K562 (cell line): Measurements from ENCODE around the gene CCDC33. TPM values are rescaled to one million over a fixed set of nuclear protein-coding genes. Genes with fewer than 3 reads are reported as not detected.

Experiments
- ATAC-seq: fragments of 200-7000 bp; cut with Tn5 transposase; 3 replicates; pipeline ENCODE4 v1.9.1; 2020; ENCODE audit warnings: moderate library complexity
- BruUV-seq: library from RNA; stranded (reverse); fragments of 400-500 nt; replicated peaks from 2 replicates; lab custom pipeline; 2021; lab: Mats Ljungman, UMichigan
- CTCF ChIA-PET: fragments of 300-600 bp; formaldehyde crosslinking; extraction: SDS; loops from one replicate; lab custom pipeline; 2021; ENCODE audit warnings: low intra/inter-chr PET ratio; lab: Yijun Ruan, JAX
- POLR2A ChIA-PET: fragments of 300-600, 350-650 bp; sonication (Branson Sonifier 250); formaldehyde crosslinking; extraction: SDS; loops from one replicate; lab custom pipeline; 2021; ENCODE audit warnings: antibody characterized with exemption, inconsistent platforms; lab: Yijun Ruan, JAX
- DNase-seq, 4 experiments: peaks; one replicate each; pipeline versions ENCODE4 v3.0.0 to v3.0.0-alpha.2; 2011 to 2018; ENCODE audit warnings: low spot score in 3 of 4, mixed read lengths in 3 of 4; ENCODE audit errors: extremely low read depth in 1 of 4
- FAIRE-seq: peaks from 2 replicates; lab custom pipeline; 2011; peaks lifted over from hg19 to GRCh38; lab: Jason Lieb, UNC
- H2AFZ ChIP-seq: 2 replicates; pipeline ENCODE4 v1.6.0; 2011; ENCODE audit warnings: low read depth, low read length, control low read depth, inconsistent platforms
- H3K27ac ChIP-seq: fragments of 200-600 bp; 3 replicates; pipeline ENCODE4 v1.8.0; 2011; ENCODE audit warnings: low read depth, mild to moderate bottlenecking, control low read depth, inconsistent platforms, low read length, moderate library complexity, mixed read lengths; ENCODE audit errors: extremely low read depth
- H3K27me3 ChIP-seq, 2 experiments: fragments of 300-600 bp in 1 of 2; 2 replicates in 1 of 2; 3 replicates in 1 of 2; pipeline versions ENCODE4 v1.6.0 to v1.8.0; 2011; ENCODE audit warnings: inconsistent platforms in 2 of 2, low read length in 2 of 2, mild to moderate bottlenecking in 1 of 2, mixed read lengths in 1 of 2, moderate library complexity in 1 of 2; ENCODE audit not compliant: control insufficient read depth in 2 of 2, insufficient read depth in 2 of 2
- H3K36me3 ChIP-seq: fragments of 300-600 bp; 3 replicates; pipeline ENCODE4 v1.8.0; 2011; ENCODE audit warnings: mild to moderate bottlenecking, low read length, inconsistent platforms; ENCODE audit not compliant: control insufficient read depth, insufficient read depth
- H3K4me1 ChIP-seq, 2 experiments: fragments of 200-600 bp in 1 of 2; replicated peaks in 1 of 2; 2 replicates in 1 of 2; 3 replicates in 1 of 2; pipeline versions ENCODE4 v1.5.1 to v1.8.0; 2011; ENCODE audit warnings: inconsistent platforms in 2 of 2, low read length in 2 of 2, mild to moderate bottlenecking in 1 of 2, mixed read lengths in 1 of 2, moderate library complexity in 1 of 2; ENCODE audit not compliant: control insufficient read depth in 2 of 2, insufficient read depth in 2 of 2
- H3K4me2 ChIP-seq: 2 replicates; pipeline ENCODE4 v1.6.1; 2011; ENCODE audit warnings: low read length, control low read depth, inconsistent platforms, mixed read lengths; ENCODE audit not compliant: insufficient read depth
- H3K4me3 ChIP-seq: fragments of 200-600 bp; sonication (generic), shearing (Covaris generic); 2 replicates; pipeline ENCODE4 v1.5.1; 2016; ENCODE audit warnings: control low read depth, inconsistent platforms
- H3K79me2 ChIP-seq: fragments of 200-600 bp; 3 replicates; pipeline ENCODE4 v1.8.0; 2011; ENCODE audit warnings: low read length, inconsistent platforms; ENCODE audit not compliant: control insufficient read depth, insufficient read depth
- H3K9ac ChIP-seq, 2 experiments: 2 replicates each; pipeline versions ENCODE4 v1.6.0 to v1.6.1; 2011; ENCODE audit warnings: low read depth in 2 of 2, low read length in 2 of 2, control low read depth in 1 of 2, inconsistent platforms in 1 of 2, mild to moderate bottlenecking in 1 of 2, mixed read lengths in 1 of 2; ENCODE audit not compliant: insufficient read depth in 1 of 2
- H3K9me1 ChIP-seq: one replicate; pipeline ENCODE4 v1.6.0; 2011; ENCODE audit warnings: inconsistent platforms, mild to moderate bottlenecking, low read length, moderate library complexity; ENCODE audit not compliant: control insufficient read depth, insufficient read depth
- H3K9me3 ChIP-seq: replicated peaks from 2 replicates; pipeline ENCODE4 v1.5.1; 2011; ENCODE audit warnings: low read depth, low read length, inconsistent platforms; ENCODE audit not compliant: control insufficient read depth, insufficient read depth
- H4K20me1 ChIP-seq: replicated peaks from 2 replicates; pipeline ENCODE4 v1.6.1; 2011; ENCODE audit warnings: low read length, inconsistent platforms, mixed read lengths; ENCODE audit not compliant: control insufficient read depth, insufficient read depth
- HNRNPK ChIP-seq: fragments of 200-400 bp; formaldehyde crosslinking; IDR thresholded peaks from one replicate; pipeline ENCODE4 v1.6.1; 2018; ENCODE audit warnings: mild to moderate bottlenecking, low read depth, low read length; ENCODE audit not compliant: poor library complexity, severe bottlenecking
- MAFG ChIP-seq: fragments of 450-650 bp; conservative IDR thresholded peaks from 2 replicates; pipeline ENCODE4 v1.6.1; 2016; ENCODE audit warnings: missing genetic modification characterization, missing compliant biosample characterization
- MCM7 ChIP-seq, 2 experiments: fragments of 450-650 bp; IDR thresholded peaks; 2 replicates each; pipeline ENCODE4 v1.6.1; 2016 to 2018
- POLR2G ChIP-seq: fragments of 200-400 bp; formaldehyde crosslinking; IDR thresholded peaks from 2 replicates; pipeline ENCODE4 v1.6.1; 2017; ENCODE audit warnings: low read depth, mild to moderate bottlenecking, antibody characterized with exemption, low read length, moderate library complexity
- PYGO2 ChIP-seq: fragments of 450-650 bp; IDR thresholded peaks from 2 replicates; pipeline ENCODE4 v1.6.1; 2016; ENCODE audit warnings: mild to moderate bottlenecking, missing genetic modification characterization, moderate library complexity, missing compliant biosample characterization
- ZNF695 ChIP-seq: fragments of 450-650 bp; formaldehyde crosslinking; IDR thresholded peaks from 2 replicates; pipeline ENCODE4 v1.4.0; 2020; ENCODE audit warnings: mild to moderate bottlenecking, moderate library complexity
- ZNF764 ChIP-seq: fragments of 250-450 bp; sonication (Bioruptor Pico); IDR thresholded peaks from 2 replicates; pipeline ENCODE4 v1.4.0; 2020; ENCODE audit warnings: low read depth, mild to moderate bottlenecking, moderate library complexity
- WGBS: fragments of 100-300 bp; shearing (Covaris generic); methylation state at CpG from one replicate; pipeline ENCODE4 v1.1.6; 2016; ENCODE audit warnings: low coverage, mixed read lengths; ENCODE audit not compliant: insufficient coverage; ENCODE audit errors: missing lambda C conversion rate; 5-methylcytosine and 5-hydroxymethylcytosine counted together
- in situ Hi-C: fragments of 300-500 bp; cut with MboI; formaldehyde crosslinking; loops from 4 replicates; pipeline ENCODE4 v1.15.0; 2018; ENCODE audit warnings: inconsistent platforms, mixed read lengths
- intact Hi-C: fragments of 100-400 bp; cut with micrococcal nuclease; formaldehyde crosslinking; loops from 2 replicates; pipeline ENCODE4 v1.14.2; 2022
- polyA plus RNA-seq, 8 experiments: library from polyadenylated mRNA; depleted of rRNA in 4 of 8; stranded (reverse) in 5 of 8; unstranded in 3 of 8; fragments of >200 nt; fragmentation: Nextera tagmentation in 2 of 8; fragmentation: Illumina TruSeq in 1 of 8; extraction: Ambion mirVana in 2 of 8; extraction: Trizol in 1 of 8; gene quantifications; 2 replicates each; pipeline versions ENCODE4 v1.2.1 to v1.2.3, GENCODE V29; 2011 to 2014; ENCODE audit warnings: inconsistent platforms in 1 of 8, missing spikeins in 1 of 8
- total RNA-seq, 7 experiments: library from RNA; depleted of rRNA in 6 of 7; stranded (reverse); fragments of >200 nt in 6 of 7; fragmentation: Illumina TruSeq in 2 of 7; extraction: Trizol in 2 of 7; gene quantifications; 2 replicates each; pipeline versions ENCODE4 v1.2.1 to v1.2.3, GENCODE V29; 2011 to 2021; ENCODE audit warnings: low replicate concordance in 1 of 7
- TF ChIP-seq, protein P1 (sequence below): fragments of 200-800 bp; sonication (Bioruptor generic); IDR thresholded peaks from 2 replicates; pipeline ENCODE4 v1.6.1; 2017; ENCODE audit warnings: missing genetic modification characterization, missing compliant biosample characterization
- TF ChIP-seq, protein P2 (sequence below), 2 experiments: fragments of 450-650 bp; conservative IDR thresholded peaks; 2 replicates each; pipeline ENCODE4 v1.6.1; 2017; ENCODE audit warnings: mild to moderate bottlenecking in 2 of 2, moderate library complexity in 2 of 2
- TF ChIP-seq, protein P3 (sequence below), 2 experiments: fragments of 450-650 bp in 1 of 2; IDR thresholded peaks; 2 replicates each; pipeline ENCODE4 v1.6.1; 2011 to 2017; ENCODE audit warnings: low read depth in 2 of 2, antibody characterized with exemption in 1 of 2, borderline replicate concordance in 1 of 2, low read length in 1 of 2, mild to moderate bottlenecking in 1 of 2, mixed read lengths in 1 of 2; ENCODE audit not compliant: control insufficient read depth in 1 of 2
- TF ChIP-seq, protein P4 (sequence below): fragments of 450-650 bp; IDR thresholded peaks from 2 replicates; pipeline ENCODE4 v1.6.1; 2014; ENCODE audit warnings: low read depth, mild to moderate bottlenecking, moderate library complexity, borderline replicate concordance

The CCDC33 gene
- total and polyA plus RNA-seq, 9 of the 15 experiments (the other 6 are each of a cell fraction or from before 2014, with no cell fraction given): 0.08 to 1.1 (median 0.15) TPM; not detected in 4

DNA sequence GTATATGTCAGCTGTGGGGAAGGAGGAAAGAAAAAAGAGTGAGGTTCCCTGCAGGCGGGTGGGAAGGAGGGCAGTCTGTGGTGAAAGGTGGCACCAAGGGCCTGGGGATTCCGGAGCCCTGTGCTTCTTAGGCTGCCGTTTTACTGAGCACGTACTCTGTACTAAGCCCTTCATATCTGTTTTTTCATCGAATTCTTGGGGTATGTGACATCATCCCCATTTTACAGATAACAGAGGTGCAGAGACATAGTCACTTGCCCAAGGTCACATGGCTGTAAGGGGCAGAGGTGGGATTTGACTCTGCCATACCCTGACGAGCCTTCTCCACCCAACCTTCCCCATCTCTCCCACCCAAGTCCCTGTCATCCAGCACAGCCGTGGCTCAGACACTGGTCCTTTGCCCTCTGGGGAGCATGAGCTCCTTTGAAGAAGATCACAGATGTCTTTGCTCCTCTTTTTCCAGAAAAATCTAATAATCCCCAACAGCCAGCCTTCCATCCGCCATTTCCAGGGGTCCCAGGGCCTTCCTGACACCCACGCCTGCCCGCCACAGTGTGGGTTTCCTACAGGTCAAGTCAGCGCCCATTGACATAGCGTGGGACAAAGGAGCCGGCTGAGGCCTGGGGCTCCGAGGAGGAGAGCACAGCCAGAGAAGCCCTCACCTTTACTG, 107.1 kb downstream of the CCDC33 start (continued):
- TF ChIP-seq, protein P1, sequence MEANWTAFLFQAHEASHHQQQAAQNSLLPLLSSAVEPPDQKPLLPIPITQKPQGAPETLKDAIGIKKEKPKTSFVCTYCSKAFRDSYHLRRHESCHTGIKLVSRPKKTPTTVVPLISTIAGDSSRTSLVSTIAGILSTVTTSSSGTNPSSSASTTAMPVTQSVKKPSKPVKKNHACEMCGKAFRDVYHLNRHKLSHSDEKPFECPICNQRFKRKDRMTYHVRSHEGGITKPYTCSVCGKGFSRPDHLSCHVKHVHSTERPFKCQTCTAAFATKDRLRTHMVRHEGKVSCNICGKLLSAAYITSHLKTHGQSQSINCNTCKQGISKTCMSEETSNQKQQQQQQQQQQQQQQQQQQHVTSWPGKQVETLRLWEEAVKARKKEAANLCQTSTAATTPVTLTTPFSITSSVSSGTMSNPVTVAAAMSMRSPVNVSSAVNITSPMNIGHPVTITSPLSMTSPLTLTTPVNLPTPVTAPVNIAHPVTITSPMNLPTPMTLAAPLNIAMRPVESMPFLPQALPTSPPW (CRISPR knock-in tag): no peak

DNA sequence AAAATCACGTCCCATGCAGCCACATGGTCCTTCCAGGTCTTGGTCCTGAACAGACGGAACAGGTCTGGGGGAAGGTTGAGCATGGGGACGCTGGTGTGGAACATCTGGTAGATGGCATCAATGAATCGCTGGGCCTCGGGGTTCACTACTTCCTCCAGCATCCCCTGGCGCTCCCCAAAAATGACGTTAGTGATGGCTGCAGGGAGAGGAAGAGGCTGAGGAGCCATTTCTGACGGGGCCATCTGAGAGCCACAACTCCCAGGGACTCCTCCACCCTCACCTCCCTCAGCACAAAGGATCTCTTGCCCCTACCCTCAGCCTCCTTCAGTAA, 107.6 kb downstream of the CCDC33 start:
- Histone ChIP-seq H3K4me1 (peaks cover 0 to 5% of the 10 kb centered on the region in 2 experiments; a peak in 2 of 5 replicates), H3K9me3 (no peaks in the 10 kb centered on the region), H3K79me2 (no peaks in the 10 kb centered on the region), H3K4me3 (no peak overlapping the region), H4K20me1 (peaks cover 5% of the 10 kb centered on the region; the same call in 1 of the 2 replicates), H3K4me2 (no peak overlapping the region), H3K27ac (no peak overlapping the region), H3K9me1 (no peaks in the 10 kb centered on the region), H2AFZ (no peak overlapping the region), H3K36me3 (no peaks in the 10 kb centered on the region), H3K27me3 (peaks cover 24 to 69% of the 10 kb centered on the region in 2 experiments), H3K9ac (peak overlapping the region in 1 of 2 experiments; percentile 65; a peak in 2 of 4 replicates)
- intact Hi-C loops (no loop called here), in situ Hi-C loops (loop anchor here (25.0 kb wide), 1 partner anchor 944 kb away; the partner anchor contains the start of gene GOLGA6D)
- FAIRE-seq: no peak
- CTCF ChIA-PET: no interaction called here
- DNase-seq: no peak
- POLR2A ChIA-PET: interaction anchor here (0.6 kb wide), 1 partner anchor 79 kb away, joined by 3 read pairs; no protein-coding TSS in a partner anchor
- no TSS peak for BruUV-seq
- 2% methylated on average over 5 of the region's 8 CpGs for WGBS
- ATAC-seq: no peak
- TF ChIP-seq MCM7 (IDR thresholded peaks at IDR 0.05) (no peak), ZNF764 (no peak), HNRNPK (no peak), PYGO2 (tag) (no peak), POLR2G (no peak), MAFG (no peak), ZNF695 (no peak)
- TF ChIP-seq, protein P2, sequence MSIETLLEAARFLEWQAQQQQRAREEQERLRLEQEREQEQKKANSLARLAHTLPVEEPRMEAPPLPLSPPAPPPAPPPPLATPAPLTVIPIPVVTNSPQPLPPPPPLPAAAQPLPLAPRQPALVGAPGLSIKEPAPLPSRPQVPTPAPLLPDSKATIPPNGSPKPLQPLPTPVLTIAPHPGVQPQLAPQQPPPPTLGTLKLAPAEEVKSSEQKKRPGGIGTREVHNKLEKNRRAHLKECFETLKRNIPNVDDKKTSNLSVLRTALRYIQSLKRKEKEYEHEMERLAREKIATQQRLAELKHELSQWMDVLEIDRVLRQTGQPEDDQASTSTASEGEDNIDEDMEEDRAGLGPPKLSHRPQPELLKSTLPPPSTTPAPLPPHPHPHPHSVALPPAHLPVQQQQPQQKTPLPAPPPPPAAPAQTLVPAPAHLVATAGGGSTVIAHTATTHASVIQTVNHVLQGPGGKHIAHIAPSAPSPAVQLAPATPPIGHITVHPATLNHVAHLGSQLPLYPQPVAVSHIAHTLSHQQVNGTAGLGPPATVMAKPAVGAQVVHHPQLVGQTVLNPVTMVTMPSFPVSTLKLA (conservative IDR thresholded peaks at IDR 0.05): no peak
- TF ChIP-seq, protein P3, sequence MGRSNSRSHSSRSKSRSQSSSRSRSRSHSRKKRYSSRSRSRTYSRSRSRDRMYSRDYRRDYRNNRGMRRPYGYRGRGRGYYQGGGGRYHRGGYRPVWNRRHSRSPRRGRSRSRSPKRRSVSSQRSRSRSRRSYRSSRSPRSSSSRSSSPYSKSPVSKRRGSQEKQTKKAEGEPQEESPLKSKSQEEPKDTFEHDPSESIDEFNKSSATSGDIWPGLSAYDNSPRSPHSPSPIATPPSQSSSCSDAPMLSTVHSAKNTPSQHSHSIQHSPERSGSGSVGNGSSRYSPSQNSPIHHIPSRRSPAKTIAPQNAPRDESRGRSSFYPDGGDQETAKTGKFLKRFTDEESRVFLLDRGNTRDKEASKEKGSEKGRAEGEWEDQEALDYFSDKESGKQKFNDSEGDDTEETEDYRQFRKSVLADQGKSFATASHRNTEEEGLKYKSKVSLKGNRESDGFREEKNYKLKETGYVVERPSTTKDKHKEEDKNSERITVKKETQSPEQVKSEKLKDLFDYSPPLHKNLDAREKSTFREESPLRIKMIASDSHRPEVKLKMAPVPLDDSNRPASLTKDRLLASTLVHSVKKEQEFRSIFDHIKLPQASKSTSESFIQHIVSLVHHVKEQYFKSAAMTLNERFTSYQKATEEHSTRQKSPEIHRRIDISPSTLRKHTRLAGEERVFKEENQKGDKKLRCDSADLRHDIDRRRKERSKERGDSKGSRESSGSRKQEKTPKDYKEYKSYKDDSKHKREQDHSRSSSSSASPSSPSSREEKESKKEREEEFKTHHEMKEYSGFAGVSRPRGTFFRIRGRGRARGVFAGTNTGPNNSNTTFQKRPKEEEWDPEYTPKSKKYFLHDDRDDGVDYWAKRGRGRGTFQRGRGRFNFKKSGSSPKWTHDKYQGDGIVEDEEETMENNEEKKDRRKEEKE (IDR thresholded peaks at IDR 0.05; ENCODE audit: borderline replicate concordance in 1 of 2, control insufficient read depth in 1 of 2, low read depth in 2 of 2, low read length in 1 of 2): no peak
- TF ChIP-seq, protein P4, sequence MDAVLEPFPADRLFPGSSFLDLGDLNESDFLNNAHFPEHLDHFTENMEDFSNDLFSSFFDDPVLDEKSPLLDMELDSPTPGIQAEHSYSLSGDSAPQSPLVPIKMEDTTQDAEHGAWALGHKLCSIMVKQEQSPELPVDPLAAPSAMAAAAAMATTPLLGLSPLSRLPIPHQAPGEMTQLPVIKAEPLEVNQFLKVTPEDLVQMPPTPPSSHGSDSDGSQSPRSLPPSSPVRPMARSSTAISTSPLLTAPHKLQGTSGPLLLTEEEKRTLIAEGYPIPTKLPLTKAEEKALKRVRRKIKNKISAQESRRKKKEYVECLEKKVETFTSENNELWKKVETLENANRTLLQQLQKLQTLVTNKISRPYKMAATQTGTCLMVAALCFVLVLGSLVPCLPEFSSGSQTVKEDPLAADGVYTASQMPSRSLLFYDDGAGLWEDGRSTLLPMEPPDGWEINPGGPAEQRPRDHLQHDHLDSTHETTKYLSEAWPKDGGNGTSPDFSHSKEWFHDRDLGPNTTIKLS: no peak
